Keratinocyte (primary cell): ENCODE measurements around the gene GDPD2. TPM values are rescaled to one million over a fixed set of nuclear protein-coding genes. Genes with fewer than 3 reads are reported as not detected.

ENCODE experiments used
- DNase-seq: peaks from one replicate; pipeline ENCODE4 v3.0.0-alpha.2; 2011; ENCODE audit warnings: low read depth, missing footprints, low spot score
- FAIRE-seq: peaks from 2 replicates; lab custom pipeline; 2011; peaks lifted over from hg19 to GRCh38; lab: Jason Lieb, UNC
- H2AFZ ChIP-seq: 2 replicates; pipeline ENCODE4 v1.6.0; 2012; ENCODE audit warnings: low read length, control low read depth, inconsistent platforms; ENCODE audit not compliant: control insufficient read depth
- H3K27ac ChIP-seq: 2 replicates; pipeline ENCODE4 v1.5.1; 2011; ENCODE audit warnings: low read length; ENCODE audit not compliant: control insufficient read depth, insufficient read depth
- H3K27me3 ChIP-seq: 3 replicates; pipeline ENCODE4 v1.6.0; 2011; ENCODE audit warnings: low read length; ENCODE audit not compliant: control insufficient read depth, insufficient read depth; ENCODE audit errors: extremely low read depth
- H3K36me3 ChIP-seq, 2 experiments: 2 replicates in 1 of 2; 3 replicates in 1 of 2; pipeline ENCODE4 v1.5.1; 2011; ENCODE audit warnings: low read length in 2 of 2, mild to moderate bottlenecking in 1 of 2; ENCODE audit not compliant: control insufficient read depth in 2 of 2, insufficient read depth in 2 of 2; ENCODE audit errors: extremely low read depth in 1 of 2
- H3K4me1 ChIP-seq: 3 replicates; pipeline ENCODE4 v1.5.1; 2011; ENCODE audit warnings: low read length; ENCODE audit not compliant: control insufficient read depth, insufficient read depth; ENCODE audit errors: extremely low read depth
- H3K4me2 ChIP-seq: 3 replicates; pipeline ENCODE4 v1.6.0; 2011; ENCODE audit warnings: low read depth, low read length; ENCODE audit not compliant: control insufficient read depth, insufficient read depth; ENCODE audit errors: extremely low read depth
- H3K4me3 ChIP-seq, 3 experiments: fragments of 200-600 bp in 1 of 3; sonication (generic) in 1 of 3; 2 replicates in 2 of 3; 3 replicates in 1 of 3; pipeline ENCODE4 v1.5.1; 2011 to 2016; ENCODE audit warnings: low read length in 3 of 3, mild to moderate bottlenecking in 3 of 3, control low read depth in 2 of 3, inconsistent platforms in 1 of 3, low read depth in 1 of 3, mixed read lengths in 1 of 3, mixed run types in 1 of 3, moderate library complexity in 1 of 3; ENCODE audit not compliant: control insufficient read depth in 2 of 3, insufficient read depth in 2 of 3; ENCODE audit errors: extremely low read depth in 1 of 3
- H3K79me2 ChIP-seq: 2 replicates; pipeline ENCODE4 v1.6.0; 2012; ENCODE audit warnings: low read length; ENCODE audit not compliant: control insufficient read depth, insufficient read depth
- H3K9ac ChIP-seq: 3 replicates; pipeline ENCODE4 v1.6.0; 2011; ENCODE audit warnings: low read length; ENCODE audit not compliant: control insufficient read depth, insufficient read depth; ENCODE audit errors: extremely low read depth
- H3K9me1 ChIP-seq: 3 replicates; pipeline ENCODE4 v1.6.0; 2011; ENCODE audit warnings: low read length; ENCODE audit not compliant: control insufficient read depth, insufficient read depth; ENCODE audit errors: extremely low read depth
- H3K9me3 ChIP-seq: 2 replicates; pipeline ENCODE4 v1.5.1; 2012; ENCODE audit warnings: low read depth, low read length; ENCODE audit not compliant: control insufficient read depth
- H4K20me1 ChIP-seq: 3 replicates; pipeline ENCODE4 v1.6.0; 2011; ENCODE audit warnings: low read length; ENCODE audit not compliant: control insufficient read depth, insufficient read depth; ENCODE audit errors: extremely low read depth
- CTCF ChIP-seq, 3 experiments: IDR thresholded peaks in 1 of 3; conservative IDR thresholded peaks in 1 of 3; optimal IDR thresholded peaks in 1 of 3; 2 replicates in 2 of 3; 3 replicates in 1 of 3; pipeline versions ENCODE3 to v1.5.1; 2011; ENCODE audit warnings: low read length in 3 of 3, mild to moderate bottlenecking in 3 of 3, moderate library complexity in 2 of 3, control low read depth in 1 of 3, inconsistent platforms in 1 of 3; ENCODE audit not compliant: insufficient read depth in 2 of 3; ENCODE audit errors: extremely low read depth in 1 of 3
- EZH2 ChIP-seq: IDR thresholded peaks from one replicate; pipeline ENCODE4 v1.6.1; 2012; ENCODE audit warnings: inconsistent platforms, mild to moderate bottlenecking, low read length, moderate library complexity
- dilution Hi-C: fragments of 300-500 bp; cut with MboI; formaldehyde crosslinking; loops from one replicate; pipeline ENCODE4 v1.7.0; 2020; ENCODE audit warnings: low sequenced_read_pairs; ENCODE audit not compliant: extremely low pct_ligation_motif_present
- polyA plus RNA-seq, 5 experiments: library from polyadenylated mRNA; depleted of rRNA in 3 of 5; stranded (reverse) in 3 of 5; stranded (forward) in 1 of 5; unstranded in 1 of 5; fragments of >200 nt; gene quantifications; 1 replicate in 1 of 5; 2 replicates in 3 of 5; 3 replicates in 1 of 5; pipeline versions ENCODE4 v1.2.1 to v1.2.3, GENCODE V29; 2011 to 2012; ENCODE audit warnings: missing spikeins in 2 of 5, low read depth in 1 of 5, low replicate concordance in 1 of 5

Gene GDPD2
- polyA plus RNA-seq, 1 donor (not counting 4 experiments of a cell fraction or from before 2014, with no cell fraction given), result 7.2 TPM

- H3K4me3 ChIP-seq, result no peak overlapping the region
- no peaks in the 10 kb centered on the region for H3K79me2 ChIP-seq
- peaks cover 27% of the 10 kb centered on the region for H3K27me3 ChIP-seq
- DNase-seq (no peak), FAIRE-seq (no peak)
- dilution Hi-C loops, result no loop called here
- H3K9me1 ChIP-seq, result no peaks in the 10 kb centered on the region
- H4K20me1 ChIP-seq, result no peaks in the 10 kb centered on the region
- no peak overlapping the region for H3K27ac ChIP-seq
- no peak overlapping the region for H2AFZ ChIP-seq
- TF ChIP-seq EZH2, result no peak
- no peak for TF ChIP-seq CTCF (optimal IDR thresholded peaks at IDR 0.05 in 1 of 3, IDR thresholded peaks at IDR 0.05 in 1 of 3, conservative IDR thresholded peaks at IDR 0.05 in 1 of 3; ENCODE audit: extremely low read depth in 1 of 3, insufficient read depth in 2 of 3, low read length in 3 of 3)
- peaks cover 3% of the 10 kb centered on the region for H3K4me1 ChIP-seq
- H3K9ac ChIP-seq, result no peak overlapping the region
- H3K36me3 ChIP-seq, result no peaks in the 10 kb centered on the region
- no peak overlapping the region for H3K4me2 ChIP-seq
- no peaks in the 10 kb centered on the region for H3K9me3 ChIP-seq
These were observed 26.4 kb downstream of the GDPD2 start for GRCh38 chrX:70449457-70449966.

GRCh38 chrX:70452143-70452733, 29.1 kb downstream of the GDPD2 start:
- Histone ChIP-seq H3K27ac (no peak overlapping the region), H3K27me3 (peaks cover 2% of the 10 kb centered on the region), H3K9me1 (no peaks in the 10 kb centered on the region), H3K4me1 (peaks cover 14% of the 10 kb centered on the region), H2AFZ (peak overlapping the region; percentile 49), H3K36me3 (no peaks in the 10 kb centered on the region), H3K4me2 (peak overlapping the region; percentile 62), H3K4me3 (peak overlapping the region; percentile 45 to 60 (median 57)), H3K9me3 (no peaks in the 10 kb centered on the region), H4K20me1 (no peaks in the 10 kb centered on the region), H3K9ac (peak overlapping the region; percentile 44), H3K79me2 (no peaks in the 10 kb centered on the region)
- TF ChIP-seq CTCF (optimal IDR thresholded peaks at IDR 0.05 in 1 of 3, IDR thresholded peaks at IDR 0.05 in 1 of 3, conservative IDR thresholded peaks at IDR 0.05 in 1 of 3; ENCODE audit: extremely low read depth in 1 of 3, insufficient read depth in 2 of 3, low read length in 3 of 3) (peak in 2 of 3 experiments; percentile 52 to 61), EZH2 (no peak)
- dilution Hi-C loops, result no loop called here
- no peak for FAIRE-seq
- DNase-seq, result no peak
